GM21360 (cell line): Measurements from ENCODE around the gene METTL24.

Experiments used
- ATAC-seq: cut with Tn5 transposase; IDR thresholded peaks from one replicate; pipeline ENCODE4 v1.9.1; 2021; ENCODE audit warnings: mild to moderate bottlenecking, moderate library complexity; ENCODE audit not compliant: unreplicated experiment

The METTL24 gene

GRCh38 chr6:110357664-110358552 is at the start of gene METTL24:
Gene METTL24 (minus strand): TSS chr6:110358349. CDS start chr6:110358272, 77 bp downstream.
- no peak for ATAC-seq

GRCh38 chr6:110404607-110405006 is 46.5 kb upstream of the METTL24 start:
- ATAC-seq = no peak

- ATAC-seq = no peak
These were observed 43.5 kb upstream of the METTL24 start for GRCh38 chr6:110401585-110402176.

- no peak for ATAC-seq
These were observed 42.1 kb upstream of the METTL24 start for GRCh38 chr6:110400208-110400607.

GRCh38 chr6:110399219-110400071 is 41.3 kb upstream of the METTL24 start:
- ATAC-seq = no peak

- no peak for ATAC-seq
These were observed 40.6 kb upstream of the METTL24 start for GRCh38 chr6:110398778-110399177.

- ATAC-seq = no peak
These were observed 37.1 kb upstream of the METTL24 start for GRCh38 chr6:110395221-110395620.

- ATAC-seq = no peak
These were observed 36.3 kb upstream of the METTL24 start for GRCh38 chr6:110394409-110394808.

GRCh38 chr6:110392727-110393126 is 34.6 kb upstream of the METTL24 start:
- ATAC-seq = no peak

GRCh38 chr6:110390404-110390803 is 32.3 kb upstream of the METTL24 start:
- ATAC-seq = no peak

GRCh38 chr6:110389689-110390382 is 31.7 kb upstream of the METTL24 start:
- ATAC-seq = no peak

- no peak for ATAC-seq
These were observed 29.8 kb upstream of the METTL24 start for GRCh38 chr6:110387986-110388385.

- no peak for ATAC-seq
These were observed 27.3 kb upstream of the METTL24 start for GRCh38 chr6:110385458-110385863.

GRCh38 chr6:110378552-110378951 is 20.4 kb upstream of the METTL24 start:
- no peak for ATAC-seq

- no peak for ATAC-seq
These were observed 10.9 kb upstream of the METTL24 start for GRCh38 chr6:110369066-110369465.

GRCh38 chr6:110368284-110368683 is 10.1 kb upstream of the METTL24 start:
- ATAC-seq = no peak

- ATAC-seq = no peak
These were observed 9.7 kb upstream of the METTL24 start for GRCh38 chr6:110367825-110368224.

GRCh38 chr6:110366975-110367374 is 8.8 kb upstream of the METTL24 start:
- ATAC-seq = no peak

GRCh38 chr6:110366256-110366655 is 8.1 kb upstream of the METTL24 start:
- no peak for ATAC-seq

- no peak for ATAC-seq
These were observed 6.4 kb upstream of the METTL24 start for GRCh38 chr6:110364364-110365105.
